Measurements from ENCODE around the gene CDKAL1. TPM values are rescaled to one million over a fixed set of nuclear protein-coding genes. Genes with fewer than 3 reads are reported as not detected.

Gene CDKAL1
- total and polyA plus RNA-seq, 9 of the 15 experiments (the other 6 are each of a cell fraction or from before 2014, with no cell fraction given): 11.2 to 36.3 (median 20.1) TPM

DNA sequence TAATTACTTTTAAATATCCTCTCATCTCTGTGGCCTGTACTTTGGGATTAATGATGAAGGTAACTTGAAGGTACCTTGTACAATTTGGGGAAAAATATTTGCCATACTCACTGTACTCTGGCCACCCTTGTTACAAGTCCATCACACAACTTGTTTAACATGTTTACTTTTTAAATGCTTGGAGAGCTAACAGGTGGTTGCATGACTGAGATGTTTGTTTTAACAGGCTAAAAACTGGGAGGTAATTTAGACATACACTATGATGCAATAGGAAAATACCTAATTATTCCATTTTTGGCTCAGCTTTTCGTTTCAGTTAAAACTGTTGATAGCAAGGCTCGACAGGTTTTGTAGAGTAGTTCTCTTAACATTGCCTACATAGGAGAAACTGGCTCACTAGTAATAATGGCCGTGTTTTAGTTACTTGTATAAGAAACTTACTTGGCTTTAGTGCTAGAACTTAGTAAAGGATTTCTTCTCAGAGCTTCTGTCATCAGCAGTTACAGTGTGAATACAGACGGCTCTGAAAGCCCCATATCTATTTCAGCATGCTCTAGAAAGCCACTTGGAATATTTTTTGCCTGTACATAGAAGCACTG lies 569.5 kb downstream of the CDKAL1 start (continued):
- TF ChIP-seq CEBPG (CRISPR knock-in tag; IDR thresholded peaks at IDR 0.05) (no peak), CEBPG (tag; conservative IDR thresholded peaks at IDR 0.05 in 1 of 2, IDR thresholded peaks at IDR 0.05 in 1 of 2) (peak; percentile 28 to 82; a peak in 2 of 4 replicates), TCFL5 (CRISPR knock-in tag; conservative IDR thresholded peaks at IDR 0.05) (no peak), JUNB (CRISPR knock-in tag; conservative IDR thresholded peaks at IDR 0.05) (no peak), ZNF507 (tag; conservative IDR thresholded peaks at IDR 0.05) (no peak)

DNA sequence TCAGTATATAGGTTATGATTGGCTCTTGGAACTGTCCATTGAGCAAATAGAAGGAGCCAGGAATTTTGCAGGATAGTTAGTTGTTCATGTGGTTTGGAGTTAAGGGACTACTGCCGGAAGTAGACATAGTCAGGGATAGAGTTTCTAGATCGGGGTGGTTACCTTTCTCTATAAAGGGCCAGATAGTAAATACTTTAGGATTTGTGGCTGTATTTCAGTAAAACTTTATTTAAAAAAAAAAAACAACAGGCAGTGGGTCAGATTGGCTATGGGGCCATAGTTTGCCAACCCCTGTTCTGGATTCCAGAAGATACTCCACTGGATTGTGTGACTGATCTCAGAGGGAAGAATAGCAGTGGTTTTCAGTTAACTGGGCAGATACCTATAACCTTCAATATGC lies 570.0 kb downstream of the CDKAL1 start:
- DNase-seq (ENCODE audit: extremely low read depth in 1 of 4, low spot score in 3 of 4) (no peak), ATAC-seq (no peak), FAIRE-seq (no peak)
- no TSS peak for BruUV-seq (replicated peaks)
- Histone ChIP-seq H3K9me1 (ENCODE audit: control insufficient read depth, insufficient read depth, low read length) (no peaks in the 10 kb centered on the region), H3K4me3 (no peak overlapping the region), H2AFZ (ENCODE audit: low read depth, low read length) (no peak overlapping the region), H3K4me1 (replicated peaks in 1 of 2; ENCODE audit: control insufficient read depth in 2 of 2, insufficient read depth in 2 of 2, low read length in 2 of 2) (peaks cover 6 to 17% of the 10 kb centered on the region in 2 experiments; a peak in 4 of 5 replicates), H3K4me2 (ENCODE audit: insufficient read depth, low read length) (no peak overlapping the region), H3K36me3 (ENCODE audit: control insufficient read depth, insufficient read depth, low read length) (no peaks in the 10 kb centered on the region), H4K20me1 (replicated peaks; ENCODE audit: control insufficient read depth, insufficient read depth, low read length) (0 out of 2 replicates have a peak, but pooled peaks cover 5% of the 10 kb centered on the region), H3K9me3 (replicated peaks; ENCODE audit: control insufficient read depth, insufficient read depth, low read depth, low read length) (no peaks in the 10 kb centered on the region), H3K27ac (ENCODE audit: extremely low read depth, low read depth, low read length) (no peak overlapping the region), H3K9ac (ENCODE audit: insufficient read depth in 1 of 2, low read depth in 2 of 2, low read length in 2 of 2) (no peak overlapping the region), H3K27me3 (ENCODE audit: control insufficient read depth in 2 of 2, insufficient read depth in 2 of 2, low read length in 2 of 2) (no peaks in the 10 kb centered on the region), H3K79me2 (ENCODE audit: control insufficient read depth, insufficient read depth, low read length) (no peaks in the 10 kb centered on the region)
- ChIA-PET CTCF (ENCODE audit: low intra/inter-chr PET ratio) (no interaction called here), POLR2A (no interaction called here)
- TF ChIP-seq GATAD2A (IDR thresholded peaks at IDR 0.05) (no peak), SMAD3 (CRISPR knock-in tag; conservative IDR thresholded peaks at IDR 0.05) (no peak), ZNF384 (IDR thresholded peaks at IDR 0.05; ENCODE audit: low read depth, low read length) (peak; percentile 37; the same call in 1 of the 2 replicates)
- TF ChIP-seq, protein P1, sequence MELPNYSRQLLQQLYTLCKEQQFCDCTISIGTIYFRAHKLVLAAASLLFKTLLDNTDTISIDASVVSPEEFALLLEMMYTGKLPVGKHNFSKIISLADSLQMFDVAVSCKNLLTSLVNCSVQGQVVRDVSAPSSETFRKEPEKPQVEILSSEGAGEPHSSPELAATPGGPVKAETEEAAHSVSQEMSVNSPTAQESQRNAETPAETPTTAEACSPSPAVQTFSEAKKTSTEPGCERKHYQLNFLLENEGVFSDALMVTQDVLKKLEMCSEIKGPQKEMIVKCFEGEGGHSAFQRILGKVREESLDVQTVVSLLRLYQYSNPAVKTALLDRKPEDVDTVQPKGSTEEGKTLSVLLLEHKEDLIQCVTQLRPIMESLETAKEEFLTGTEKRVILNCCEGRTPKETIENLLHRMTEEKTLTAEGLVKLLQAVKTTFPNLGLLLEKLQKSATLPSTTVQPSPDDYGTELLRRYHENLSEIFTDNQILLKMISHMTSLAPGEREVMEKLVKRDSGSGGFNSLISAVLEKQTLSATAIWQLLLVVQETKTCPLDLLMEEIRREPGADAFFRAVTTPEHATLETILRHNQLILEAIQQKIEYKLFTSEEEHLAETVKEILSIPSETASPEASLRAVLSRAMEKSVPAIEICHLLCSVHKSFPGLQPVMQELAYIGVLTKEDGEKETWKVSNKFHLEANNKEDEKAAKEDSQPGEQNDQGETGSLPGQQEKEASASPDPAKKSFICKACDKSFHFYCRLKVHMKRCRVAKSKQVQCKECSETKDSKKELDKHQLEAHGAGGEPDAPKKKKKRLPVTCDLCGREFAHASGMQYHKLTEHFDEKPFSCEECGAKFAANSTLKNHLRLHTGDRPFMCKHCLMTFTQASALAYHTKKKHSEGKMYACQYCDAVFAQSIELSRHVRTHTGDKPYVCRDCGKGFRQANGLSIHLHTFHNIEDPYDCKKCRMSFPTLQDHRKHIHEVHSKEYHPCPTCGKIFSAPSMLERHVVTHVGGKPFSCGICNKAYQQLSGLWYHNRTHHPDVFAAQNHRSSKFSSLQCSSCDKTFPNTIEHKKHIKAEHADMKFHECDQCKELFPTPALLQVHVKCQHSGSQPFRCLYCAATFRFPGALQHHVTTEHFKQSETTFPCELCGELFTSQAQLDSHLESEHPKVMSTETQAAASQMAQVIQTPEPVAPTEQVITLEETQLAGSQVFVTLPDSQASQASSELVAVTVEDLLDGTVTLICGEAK (IDR thresholded peaks at IDR 0.05): peak; percentile 89
- TF ChIP-seq, protein P1 (CRISPR knock-in tag; IDR thresholded peaks at IDR 0.05): peak; percentile 73
- WGBS (ENCODE audit: insufficient coverage, low coverage, missing lambda C conversion rate): 86% methylated on average over 2 of the region's 2 CpGs
- in situ Hi-C loops (cut with MboI): no loop called here
- intact Hi-C loops (cut with micrococcal nuclease): no loop called here

Data from K562 (cell line).